MM.1S (cell line): ENCODE data around the gene RIIAD1.

Experiments
- CTCF ChIP-seq: fragments of 300-600 bp; sonication (generic); IDR thresholded peaks from 2 replicates; pipeline ENCODE4 v1.5.1; 2016; ENCODE audit warnings: antibody characterized with exemption, low read length, mixed read lengths
- EZH2 ChIP-seq: fragments of 300-600 bp; sonication (generic); optimal IDR thresholded peaks from 2 replicates; pipeline ENCODE3; 2017; ENCODE audit warnings: low read depth, mild to moderate bottlenecking, antibody characterized with exemption, low read length, mixed read lengths
- EZH2phosphoT487 ChIP-seq: fragments of 300-600 bp; sonication (generic); IDR thresholded peaks from 2 replicates; pipeline ENCODE4 v1.6.1; 2018; ENCODE audit warnings: antibody characterized with exemption, low read length

DNA sequence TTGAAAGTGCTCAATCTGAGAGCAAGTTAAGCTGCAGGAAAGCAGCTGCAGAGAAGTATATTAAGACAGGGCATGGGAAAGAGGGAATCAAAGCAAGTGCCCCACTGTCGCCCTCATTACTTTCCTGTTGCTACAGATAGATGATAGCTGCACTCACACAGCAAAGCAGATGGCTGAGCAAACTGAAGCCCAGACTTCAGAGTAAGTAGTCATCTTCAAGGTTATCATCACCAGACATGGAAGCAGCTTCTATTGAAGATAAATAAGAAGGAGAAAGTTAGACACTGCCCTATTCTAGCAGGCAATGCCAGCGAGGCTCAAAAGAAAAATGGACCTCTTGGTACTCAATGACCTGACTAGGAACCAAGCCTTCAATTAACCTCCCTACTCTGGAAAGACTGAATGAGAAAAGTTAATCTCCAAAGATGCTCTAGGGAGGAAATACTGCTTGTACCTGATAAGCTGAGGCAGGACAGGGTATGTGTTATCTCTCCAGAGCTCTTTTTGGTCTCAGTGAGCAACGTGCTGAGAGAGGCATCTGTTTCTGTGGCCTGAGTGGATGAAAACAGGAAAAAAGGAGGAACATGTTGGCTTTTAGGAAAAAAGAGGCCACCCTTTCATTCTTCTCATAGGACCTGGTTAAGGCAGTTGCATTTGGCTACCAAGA, 53.1 kb downstream of the RIIAD1 start:
- TF ChIP-seq CTCF (no peak), EZH2 (no peak), EZH2phosphoT487 (no peak)
